ENCODE data around the gene NSUN4. TPM values are rescaled to one million over a fixed set of nuclear protein-coding genes. Genes with fewer than 3 reads are reported as not detected.

Gene NSUN4
- total RNA-seq, 2 experiments from 2014 or later, result 28.5 to 29.3 TPM

- no peaks in the 10 kb centered on the region for H3K9me3 Mint-ChIP-seq
- peaks cover 6% of the 10 kb centered on the region for H3K4me1 Mint-ChIP-seq (ENCODE audit: low read depth)
- TF ChIP-seq, protein P1, sequence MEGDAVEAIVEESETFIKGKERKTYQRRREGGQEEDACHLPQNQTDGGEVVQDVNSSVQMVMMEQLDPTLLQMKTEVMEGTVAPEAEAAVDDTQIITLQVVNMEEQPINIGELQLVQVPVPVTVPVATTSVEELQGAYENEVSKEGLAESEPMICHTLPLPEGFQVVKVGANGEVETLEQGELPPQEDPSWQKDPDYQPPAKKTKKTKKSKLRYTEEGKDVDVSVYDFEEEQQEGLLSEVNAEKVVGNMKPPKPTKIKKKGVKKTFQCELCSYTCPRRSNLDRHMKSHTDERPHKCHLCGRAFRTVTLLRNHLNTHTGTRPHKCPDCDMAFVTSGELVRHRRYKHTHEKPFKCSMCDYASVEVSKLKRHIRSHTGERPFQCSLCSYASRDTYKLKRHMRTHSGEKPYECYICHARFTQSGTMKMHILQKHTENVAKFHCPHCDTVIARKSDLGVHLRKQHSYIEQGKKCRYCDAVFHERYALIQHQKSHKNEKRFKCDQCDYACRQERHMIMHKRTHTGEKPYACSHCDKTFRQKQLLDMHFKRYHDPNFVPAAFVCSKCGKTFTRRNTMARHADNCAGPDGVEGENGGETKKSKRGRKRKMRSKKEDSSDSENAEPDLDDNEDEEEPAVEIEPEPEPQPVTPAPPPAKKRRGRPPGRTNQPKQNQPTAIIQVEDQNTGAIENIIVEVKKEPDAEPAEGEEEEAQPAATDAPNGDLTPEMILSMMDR (IDR thresholded peaks at IDR 0.05), result no peak
- POLR2A ChIA-PET, result no interaction called here
- intact Hi-C loops (cut with micrococcal nuclease), result no loop called here
- DNase-seq (no peak), ATAC-seq (no peak)
- H3K27me3 Mint-ChIP-seq, result no peaks in the 10 kb centered on the region
- CTCF ChIA-PET, result no interaction called here
- peaks cover 23% of the 10 kb centered on the region for H3K36me3 Mint-ChIP-seq (ENCODE audit: low read depth)
- H3K4me3 Mint-ChIP-seq, result no peak overlapping the region
- no peak overlapping the region for H3K27ac Mint-ChIP-seq
Measured at GRCh38 chr1:46368791-46369190, 28.2 kb downstream of the NSUN4 start.

- POLR2A ChIA-PET, result no interaction called here
- CTCF ChIA-PET, result interaction anchor here (1.2 kb wide), 1 partner anchor 28 kb away, joined by 3 read pairs; the partner anchor contains the start of gene NSUN4
Measured at GRCh38 chr1:46369542-46370213, 29.1 kb downstream of the NSUN4 start.

GRCh38 chr1:46370214-46370633 lies 29.6 kb downstream of the NSUN4 start:
- POLR2A ChIA-PET, result interaction anchor here (0.6 kb wide), 1 partner anchor 122 kb away, joined by 3 read pairs; no protein-coding TSS in a partner anchor
- H3K4me1 Mint-ChIP-seq (ENCODE audit: low read depth), result peaks cover 6% of the 10 kb centered on the region
- H3K36me3 Mint-ChIP-seq (ENCODE audit: low read depth), result peaks cover 16% of the 10 kb centered on the region
- DNase-seq (no peak), ATAC-seq (peak; percentile 56)
- TF ChIP-seq, protein P1 (IDR thresholded peaks at IDR 0.05), result no peak
- no peaks in the 10 kb centered on the region for H3K9me3 Mint-ChIP-seq
- no peak overlapping the region for H3K4me3 Mint-ChIP-seq
- H3K27me3 Mint-ChIP-seq, result no peaks in the 10 kb centered on the region
- no peak overlapping the region for H3K27ac Mint-ChIP-seq
- CTCF ChIA-PET, result interaction anchor here (1.2 kb wide), 1 partner anchor 29 kb away, joined by 3 read pairs; the partner anchor contains the start of gene NSUN4
- intact Hi-C loops (cut with micrococcal nuclease), result no loop called here

More at GRCh38 chr1:46369542-46370213, 29.1 kb downstream of the NSUN4 start:
- Mint-ChIP-seq H3K4me3 (no peak overlapping the region), H3K27me3 (no peaks in the 10 kb centered on the region), H3K9me3 (no peaks in the 10 kb centered on the region), H3K27ac (no peak overlapping the region), H3K36me3 (ENCODE audit: low read depth) (peaks cover 22% of the 10 kb centered on the region), H3K4me1 (ENCODE audit: low read depth) (peaks cover 6% of the 10 kb centered on the region)
- intact Hi-C loops (cut with micrococcal nuclease), result no loop called here
- DNase-seq, result no peak
- ATAC-seq, result no peak
- TF ChIP-seq, protein P1 (IDR thresholded peaks at IDR 0.05), result no peak

DNA sequence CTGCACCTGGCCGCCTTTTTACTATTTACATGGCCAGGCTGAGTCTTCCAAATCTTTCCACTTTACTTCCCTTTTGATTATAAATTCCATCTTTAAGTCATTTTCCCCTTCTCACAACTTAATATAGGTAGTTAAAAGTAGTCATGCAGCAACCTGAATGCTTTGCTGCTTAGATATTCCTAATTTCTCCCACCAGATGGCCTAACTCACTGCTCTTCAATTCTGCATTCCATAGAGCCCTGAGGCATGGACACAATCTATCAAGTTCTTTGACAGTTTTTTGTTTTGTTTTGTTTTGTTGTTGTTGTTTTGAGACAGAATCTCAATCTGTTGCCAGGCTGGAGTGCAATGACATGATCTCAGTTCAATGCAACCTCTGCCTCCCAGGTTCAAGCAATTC lies 31.8 kb downstream of the NSUN4 start:
- H3K36me3 Mint-ChIP-seq (ENCODE audit: low read depth), result peaks cover 18% of the 10 kb centered on the region
- TF ChIP-seq, protein P1 (IDR thresholded peaks at IDR 0.05), result no peak
- no peak overlapping the region for H3K4me3 Mint-ChIP-seq
- ATAC-seq (no peak), DNase-seq (no peak)
- no peaks in the 10 kb centered on the region for H3K9me3 Mint-ChIP-seq
- ChIA-PET CTCF (no interaction called here), POLR2A (no interaction called here)
- intact Hi-C loops (cut with micrococcal nuclease), result no loop called here
- no peaks in the 10 kb centered on the region for H3K27me3 Mint-ChIP-seq
- no peak overlapping the region for H3K27ac Mint-ChIP-seq
- H3K4me1 Mint-ChIP-seq (ENCODE audit: low read depth), result peaks cover 6% of the 10 kb centered on the region

- H3K4me1 Mint-ChIP-seq (ENCODE audit: low read depth), result no peaks in the 10 kb centered on the region
- H3K4me3 Mint-ChIP-seq, result no peak overlapping the region
- H3K27ac Mint-ChIP-seq, result no peak overlapping the region
- ChIA-PET CTCF (interaction anchor here (1.6 kb wide), 1 partner anchor 33 kb away, joined by 4 read pairs; no protein-coding TSS in a partner anchor), POLR2A (no interaction called here)
- intact Hi-C loops (cut with micrococcal nuclease), result no loop called here
- peaks cover 4% of the 10 kb centered on the region for H3K9me3 Mint-ChIP-seq
- ATAC-seq (no peak), DNase-seq (no peak)
- TF ChIP-seq, protein P1 (IDR thresholded peaks at IDR 0.05), result no peak
- no peaks in the 10 kb centered on the region for H3K27me3 Mint-ChIP-seq
- H3K36me3 Mint-ChIP-seq (ENCODE audit: low read depth), result peaks cover 13% of the 10 kb centered on the region
Measured at GRCh38 chr1:46379996-46380395, 39.4 kb downstream of the NSUN4 start.

Data from activated CD8-positive, alpha-beta T cell treated with anti-CD3 and anti-CD28 coated beads for 36 hours (primary cell).